ENCODE results near the gene CPN1.

The CPN1 gene

GRCh38 chr10:100119726-100120125, 38.1 kb upstream of the CPN1 start:
- H3K27ac ChIP-seq = no peak overlapping the region
- TF ChIP-seq ZFX (IDR thresholded peaks at IDR 0.05) (no peak), CTCF (conservative IDR thresholded peaks at IDR 0.05) (no peak)

GRCh38 chr10:100114976-100115770, 33.5 kb upstream of the CPN1 start:
- H3K27ac ChIP-seq = no peak overlapping the region
- TF ChIP-seq CTCF (conservative IDR thresholded peaks at IDR 0.05) (no peak), ZFX (IDR thresholded peaks at IDR 0.05) (no peak)

- H3K27ac ChIP-seq = no peak overlapping the region
- no peak for TF ChIP-seq ZFX (IDR thresholded peaks at IDR 0.05)
- no peak for TF ChIP-seq CTCF (conservative IDR thresholded peaks at IDR 0.05)
These were observed 32.8 kb upstream of the CPN1 start for GRCh38 chr10:100114460-100114859.

- H3K27ac ChIP-seq = no peak overlapping the region
- TF ChIP-seq ZFX (IDR thresholded peaks at IDR 0.05) = no peak
- TF ChIP-seq CTCF (conservative IDR thresholded peaks at IDR 0.05) = no peak
These were observed 28.0 kb upstream of the CPN1 start for GRCh38 chr10:100109670-100110069.

GRCh38 chr10:100106865-100107264, 25.2 kb upstream of the CPN1 start:
- no peak overlapping the region for H3K27ac ChIP-seq
- no peak for TF ChIP-seq CTCF (conservative IDR thresholded peaks at IDR 0.05)
- TF ChIP-seq ZFX (IDR thresholded peaks at IDR 0.05) = no peak

- TF ChIP-seq ZFX (IDR thresholded peaks at IDR 0.05) (no peak), CTCF (conservative IDR thresholded peaks at IDR 0.05) (no peak)
- no peak overlapping the region for H3K27ac ChIP-seq
These were observed 22.6 kb upstream of the CPN1 start for GRCh38 chr10:100104300-100104699.

GRCh38 chr10:100103581-100103980, 21.9 kb upstream of the CPN1 start:
- TF ChIP-seq CTCF (conservative IDR thresholded peaks at IDR 0.05) (no peak), ZFX (IDR thresholded peaks at IDR 0.05) (no peak)
- H3K27ac ChIP-seq = no peak overlapping the region
